Caco-2 (cell line): ENCODE data around the gene FAM174C. TPM values are rescaled to one million over a fixed set of nuclear protein-coding genes. Genes with fewer than 3 reads are reported as not detected.
"Not testable (repeated sequence)": the region's sequence is repeated elsewhere in the genome, so short reads cannot be mapped to it uniquely, and the experiment has no call there.

Source experiments
- BruUV-seq: library from RNA; stranded (reverse); fragments of 400-500 nt; replicated peaks from 2 replicates; lab custom pipeline; 2021; lab: Mats Ljungman, UMichigan
- CTCF ChIA-PET: fragments of 300-600 bp; sonication (Branson Sonifier 250); formaldehyde crosslinking; loops from one replicate; lab custom pipeline; 2022; ENCODE audit warnings: antibody characterized with exemption; lab: Charles Lee
- POLR2A ChIA-PET: fragments of 300-600 bp; sonication (Branson Sonifier 250); formaldehyde crosslinking; loops from one replicate; lab custom pipeline; 2022; ENCODE audit warnings: antibody characterized with exemption; lab: Charles Lee
- DNase-seq, 2 experiments: peaks; one replicate each; pipeline versions ENCODE4 v3.0.0 to v3.0.0-alpha.2; 2020 to 2022
- H3K27me3 ChIP-seq: replicated peaks from 2 replicates; pipeline ENCODE4 v1.6.0; 2011; ENCODE audit warnings: low read length; ENCODE audit not compliant: control insufficient read depth, insufficient read depth
- H3K36me3 ChIP-seq: 2 replicates; pipeline ENCODE4 v1.5.1; 2011; ENCODE audit warnings: low read length; ENCODE audit not compliant: control insufficient read depth, insufficient read depth
- H3K4me1 ChIP-seq: fragments of 250-450 bp; sonication (Bioruptor Pico); 2 replicates; pipeline ENCODE4 v1.5.1; 2020; ENCODE audit warnings: mild to moderate bottlenecking
- H3K4me3 ChIP-seq: 2 replicates; pipeline ENCODE4 v1.5.1; 2011; ENCODE audit warnings: low read depth, mild to moderate bottlenecking, control low read depth, low read length
- H3K9me3 ChIP-seq: fragments of 250-450 bp; sonication (Bioruptor Pico); 2 replicates; pipeline ENCODE4 v1.5.1; 2020; ENCODE audit warnings: mild to moderate bottlenecking, moderate library complexity
- H3K27ac Mint-ChIP-seq: one replicate; pipeline ENCODE4 v1.8.0; 2022; ENCODE audit warnings: mixed read lengths; ENCODE audit not compliant: unreplicated experiment
- H3K27me3 Mint-ChIP-seq: one replicate; pipeline ENCODE4 v1.8.0; 2022; ENCODE audit warnings: mixed read lengths; ENCODE audit not compliant: insufficient read depth, unreplicated experiment
- H3K36me3 Mint-ChIP-seq: one replicate; pipeline ENCODE4 v1.8.0; 2022; ENCODE audit warnings: mild to moderate bottlenecking, mixed read lengths; ENCODE audit not compliant: insufficient read depth, unreplicated experiment
- H3K4me1 Mint-ChIP-seq: one replicate; pipeline ENCODE4 v1.8.0; 2022; ENCODE audit warnings: low read depth, mixed read lengths; ENCODE audit not compliant: unreplicated experiment
- H3K4me3 Mint-ChIP-seq: one replicate; pipeline ENCODE4 v1.8.0; 2022; ENCODE audit warnings: mild to moderate bottlenecking, moderate library complexity, mixed read lengths; ENCODE audit not compliant: unreplicated experiment
- H3K9me3 Mint-ChIP-seq: one replicate; pipeline ENCODE4 v1.8.0; 2022; ENCODE audit warnings: mixed read lengths; ENCODE audit not compliant: unreplicated experiment
- intact Hi-C: fragments of 100-400 bp; cut with micrococcal nuclease; formaldehyde crosslinking; loops from one replicate; pipeline ENCODE4 v1.10.0; 2022; ENCODE audit not compliant: unreplicated experiment
- total RNA-seq: library from RNA; stranded (reverse); gene quantifications from 2 replicates; pipeline ENCODE4 v1.2.3, GENCODE V29; 2022
- TF ChIP-seq, protein P1 (sequence below), 2 experiments: fragments of 200-600 bp in 1 of 2; IDR thresholded peaks; 1 replicate in 1 of 2; 2 replicates in 1 of 2; pipeline versions ENCODE4 v1.5.1 to v1.8.0; 2011 to 2022; ENCODE audit warnings: antibody characterized with exemption in 1 of 2, control low read depth in 1 of 2, inconsistent platforms in 1 of 2, low read depth in 1 of 2, low read length in 1 of 2, mild to moderate bottlenecking in 1 of 2, moderate library complexity in 1 of 2; ENCODE audit not compliant: insufficient read depth in 1 of 2, severe bottlenecking in 1 of 2, unreplicated experiment in 1 of 2

Gene FAM174C
- total RNA-seq, 1 experiment from 2014 or later, result 51.0 TPM

GRCh38 chr19:1245494-1246264 is 29.7 kb upstream of the FAM174C start:
- H3K4me3 Mint-ChIP-seq, result no peak overlapping the region
- no peaks in the 10 kb centered on the region for H3K27me3 Mint-ChIP-seq
- H3K27me3 ChIP-seq, result no peaks in the 10 kb centered on the region
- H3K9me3 ChIP-seq, result no peaks in the 10 kb centered on the region
- BruUV-seq, result no TSS peak
- H3K36me3 ChIP-seq, result no peaks in the 10 kb centered on the region; the same call in none of the 2 replicates
- ChIA-PET POLR2A (interaction anchor here (0.6 to 4.4 kb wide), 4 partner anchors 21 to 137 kb away, joined by 7 to 110 read pairs (median 40); partner anchors contain the start of gene CIRBP), CTCF (interaction anchor here (3.4 kb wide), 1 partner anchor 22 kb away, joined by 440 read pairs; the partner anchor contains the start of gene CIRBP)
- TF ChIP-seq, protein P1, sequence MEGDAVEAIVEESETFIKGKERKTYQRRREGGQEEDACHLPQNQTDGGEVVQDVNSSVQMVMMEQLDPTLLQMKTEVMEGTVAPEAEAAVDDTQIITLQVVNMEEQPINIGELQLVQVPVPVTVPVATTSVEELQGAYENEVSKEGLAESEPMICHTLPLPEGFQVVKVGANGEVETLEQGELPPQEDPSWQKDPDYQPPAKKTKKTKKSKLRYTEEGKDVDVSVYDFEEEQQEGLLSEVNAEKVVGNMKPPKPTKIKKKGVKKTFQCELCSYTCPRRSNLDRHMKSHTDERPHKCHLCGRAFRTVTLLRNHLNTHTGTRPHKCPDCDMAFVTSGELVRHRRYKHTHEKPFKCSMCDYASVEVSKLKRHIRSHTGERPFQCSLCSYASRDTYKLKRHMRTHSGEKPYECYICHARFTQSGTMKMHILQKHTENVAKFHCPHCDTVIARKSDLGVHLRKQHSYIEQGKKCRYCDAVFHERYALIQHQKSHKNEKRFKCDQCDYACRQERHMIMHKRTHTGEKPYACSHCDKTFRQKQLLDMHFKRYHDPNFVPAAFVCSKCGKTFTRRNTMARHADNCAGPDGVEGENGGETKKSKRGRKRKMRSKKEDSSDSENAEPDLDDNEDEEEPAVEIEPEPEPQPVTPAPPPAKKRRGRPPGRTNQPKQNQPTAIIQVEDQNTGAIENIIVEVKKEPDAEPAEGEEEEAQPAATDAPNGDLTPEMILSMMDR (IDR thresholded peaks at IDR 0.05; ENCODE audit: insufficient read depth in 1 of 2, low read depth in 1 of 2, low read length in 1 of 2, severe bottlenecking in 1 of 2, unreplicated experiment in 1 of 2), result no peak
- peaks cover 42% of the 10 kb centered on the region for H3K4me1 ChIP-seq
- no peaks in the 10 kb centered on the region for H3K9me3 Mint-ChIP-seq
- no peaks in the 10 kb centered on the region for H3K4me1 Mint-ChIP-seq
- peaks cover 42% of the 10 kb centered on the region for H3K36me3 Mint-ChIP-seq
- H3K4me3 ChIP-seq, result no peak overlapping the region
- intact Hi-C loops, result no loop called here
- DNase-seq, result peak; percentile 48 to 75
- no peak overlapping the region for H3K27ac Mint-ChIP-seq

- H3K9me3 ChIP-seq, H3K4me3 ChIP-seq, H3K4me1 Mint-ChIP-seq, H3K9me3 Mint-ChIP-seq, H3K27me3 ChIP-seq, H3K27me3 Mint-ChIP-seq, BruUV-seq, DNase-seq, H3K36me3 ChIP-seq, intact Hi-C loops, H3K27ac Mint-ChIP-seq, H3K4me3 Mint-ChIP-seq: not testable (repeated sequence)
- CTCF ChIA-PET, result interaction anchor here (0.6 to 3.4 kb wide), 3 partner anchors 13 to 21 kb away, joined by 3 to 440 read pairs (median 5); partner anchors contain the start of gene CIRBP
- peaks cover 50% of the 10 kb centered on the region for H3K36me3 Mint-ChIP-seq
- peaks cover 37% of the 10 kb centered on the region for H3K4me1 ChIP-seq
- POLR2A ChIA-PET, result interaction anchor here (0.6 to 4.4 kb wide), 7 partner anchors 19 to 493 kb away, joined by 3 to 110 read pairs (median 7); partner anchors contain the start of gene CIRBP
Measured at GRCh38 chr19:1246265-1247087, 28.9 kb upstream of the FAM174C start.

DNA sequence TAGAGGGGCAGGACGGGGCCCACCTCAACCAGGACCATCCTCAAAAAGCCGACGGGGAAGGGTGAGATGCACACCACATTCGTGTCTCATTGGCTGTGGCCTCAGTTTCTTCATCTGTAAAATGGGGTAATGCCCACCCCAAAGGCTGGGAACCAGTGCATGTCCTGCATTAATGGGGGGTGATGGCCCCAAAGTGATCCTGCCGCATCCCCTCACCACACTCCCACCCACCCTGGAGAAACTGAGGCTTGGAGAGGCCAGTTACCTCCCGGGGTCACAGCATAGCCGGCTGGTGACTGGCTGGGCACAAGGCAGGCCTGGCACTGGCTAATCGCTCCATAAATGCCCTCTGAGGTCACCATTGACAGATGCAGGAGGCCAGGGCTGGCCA is 27.6 kb upstream of the FAM174C start:
- H3K4me1 ChIP-seq, result peaks cover 31% of the 10 kb centered on the region
- Mint-ChIP-seq H3K27me3 (no peaks in the 10 kb centered on the region), H3K4me3 (no peak overlapping the region), H3K36me3 (peaks cover 55% of the 10 kb centered on the region), H3K27ac (no peak overlapping the region), H3K9me3 (no peaks in the 10 kb centered on the region), H3K4me1 (no peaks in the 10 kb centered on the region)
- BruUV-seq, result no TSS peak
- H3K9me3 ChIP-seq, result no peaks in the 10 kb centered on the region
- POLR2A ChIA-PET, result interaction anchor here (1.5 kb wide), 1 partner anchor 19 kb away, joined by 10 read pairs; no protein-coding TSS in a partner anchor
- H3K4me3 ChIP-seq, result peak overlapping the region; percentile 88
- CTCF ChIA-PET, result no interaction called here
- DNase-seq, result no peak
- intact Hi-C loops, result no loop called here
- no peaks in the 10 kb centered on the region for H3K27me3 ChIP-seq
- H3K36me3 ChIP-seq, result peaks cover 4% of the 10 kb centered on the region
- TF ChIP-seq, protein P1 (IDR thresholded peaks at IDR 0.05; ENCODE audit: insufficient read depth in 1 of 2, low read depth in 1 of 2, low read length in 1 of 2, severe bottlenecking in 1 of 2, unreplicated experiment in 1 of 2), result no peak
